Measurements from ENCODE around the gene CPPED1.
A peak's percentile ranks its signal among the peaks of the same experiment; 100 is the strongest.

Gene CPPED1

GRCh38 chr16:12764813-12765488 lies 38.7 kb downstream of the CPPED1 start:
- DNase-seq, result no peak

GRCh38 chr16:12763517-12763916 lies 40.2 kb downstream of the CPPED1 start:
- no peak for DNase-seq

- DNase-seq, result no peak
These were observed 42.7 kb downstream of the CPPED1 start for GRCh38 chr16:12760819-12761611.

GRCh38 chr16:12758670-12759558 lies 44.8 kb downstream of the CPPED1 start:
- no peak for DNase-seq

GRCh38 chr16:12758031-12758669 lies 45.5 kb downstream of the CPPED1 start:
- DNase-seq, result peak; percentile 40

- no peak for DNase-seq
These were observed 46.1 kb downstream of the CPPED1 start for GRCh38 chr16:12757546-12757945.

- no peak for DNase-seq
These were observed 48.7 kb downstream of the CPPED1 start for GRCh38 chr16:12754824-12755543.

GRCh38 chr16:12753203-12754023 lies 50.3 kb downstream of the CPPED1 start:
- no peak for DNase-seq

GRCh38 chr16:12752159-12752558 lies 51.5 kb downstream of the CPPED1 start:
- DNase-seq, result no peak

GRCh38 chr16:12750554-12750918 lies 53.2 kb downstream of the CPPED1 start:
- DNase-seq, result no peak

GRCh38 chr16:12749076-12749475 lies 54.6 kb downstream of the CPPED1 start:
- no peak for DNase-seq

- DNase-seq, result no peak
These were observed 55.9 kb downstream of the CPPED1 start for GRCh38 chr16:12747827-12748226.

- DNase-seq, result no peak
These were observed 56.4 kb downstream of the CPPED1 start for GRCh38 chr16:12747261-12747660.

GRCh38 chr16:12744860-12745259 lies 58.8 kb downstream of the CPPED1 start:
- no peak for DNase-seq

- no peak for DNase-seq
These were observed 60.9 kb downstream of the CPPED1 start for GRCh38 chr16:12742741-12743140.

GRCh38 chr16:12740986-12741610 lies 62.6 kb downstream of the CPPED1 start:
- DNase-seq, result no peak

GRCh38 chr16:12739738-12740137 lies 63.9 kb downstream of the CPPED1 start:
- DNase-seq, result no peak

GRCh38 chr16:12737563-12737962 lies 66.1 kb downstream of the CPPED1 start:
- DNase-seq, result no peak

- no peak for DNase-seq
These were observed 67.9 kb downstream of the CPPED1 start for GRCh38 chr16:12735805-12736204.

GRCh38 chr16:12732600-12732999 lies 71.1 kb downstream of the CPPED1 start:
- no peak for DNase-seq

GRCh38 chr16:12729448-12729847 lies 74.2 kb downstream of the CPPED1 start:
- no peak for DNase-seq
